GM21723 (cell line): ENCODE results near the gene RNASE12.
"Not testable (repeated sequence)": the region's sequence is repeated elsewhere in the genome, so short reads cannot be mapped to it uniquely, and the experiment has no call there.

Source experiments
- ATAC-seq: cut with Tn5 transposase; IDR thresholded peaks from one replicate; pipeline ENCODE4 v1.9.1; 2021; ENCODE audit warnings: mild to moderate bottlenecking, moderate library complexity; ENCODE audit not compliant: unreplicated experiment

The RNASE12 gene

GRCh38 chr14:20583142-20583541, 8.0 kb downstream of the RNASE12 start:
- no peak for ATAC-seq

- ATAC-seq, result no peak
Measured at GRCh38 chr14:20580242-20580641, 10.9 kb downstream of the RNASE12 start.

- no peak for ATAC-seq
Measured at GRCh38 chr14:20578784-20579502, 12.2 kb downstream of the RNASE12 start.

- no peak for ATAC-seq
Measured at GRCh38 chr14:20578325-20578724, 12.9 kb downstream of the RNASE12 start.

- not testable (repeated sequence) for ATAC-seq
Measured at GRCh38 chr14:20572382-20572990, 18.7 kb downstream of the RNASE12 start.

GRCh38 chr14:20570720-20571119, 20.5 kb downstream of the RNASE12 start:
- not testable (repeated sequence) for ATAC-seq

- not testable (repeated sequence) for ATAC-seq
Measured at GRCh38 chr14:20569865-20570264, 21.3 kb downstream of the RNASE12 start.

GRCh38 chr14:20569066-20569465, 22.1 kb downstream of the RNASE12 start:
- ATAC-seq, result no peak

GRCh38 chr14:20568393-20568792, 22.8 kb downstream of the RNASE12 start:
- ATAC-seq, result no peak

- ATAC-seq, result not testable (repeated sequence)
Measured at GRCh38 chr14:20567199-20567598, 24.0 kb downstream of the RNASE12 start.

- ATAC-seq, result no peak
Measured at GRCh38 chr14:20564501-20564997, 26.6 kb downstream of the RNASE12 start.

- ATAC-seq, result no peak
Measured at GRCh38 chr14:20563971-20564370, 27.2 kb downstream of the RNASE12 start.

GRCh38 chr14:20560961-20561360, 30.2 kb downstream of the RNASE12 start, which contains the start of gene RNASE9:
Gene RNASE9 (minus strand): TSS chr14:20561047.
- ATAC-seq, result no peak

GRCh38 chr14:20559461-20559904, 31.7 kb downstream of the RNASE12 start:
- no peak for ATAC-seq

- ATAC-seq, result no peak
Measured at GRCh38 chr14:20557212-20557542, 34.0 kb downstream of the RNASE12 start.

GRCh38 chr14:20556500-20557211, 34.5 kb downstream of the RNASE12 start:
- ATAC-seq, result no peak

GRCh38 chr14:20555845-20556244, 35.3 kb downstream of the RNASE12 start:
- ATAC-seq, result no peak

- ATAC-seq, result no peak
Measured at GRCh38 chr14:20553024-20553423, 38.2 kb downstream of the RNASE12 start.

GRCh38 chr14:20551606-20552005, 39.6 kb downstream of the RNASE12 start:
- no peak for ATAC-seq

- no peak for ATAC-seq
Measured at GRCh38 chr14:20550926-20551325, 40.2 kb downstream of the RNASE12 start.

GRCh38 chr14:20548414-20549158, 42.6 kb downstream of the RNASE12 start:
- no peak for ATAC-seq
